ENCODE measurements around the gene ANXA5. TPM values are rescaled to one million over a fixed set of nuclear protein-coding genes. Genes with fewer than 3 reads are reported as not detected.

Gene ANXA5
- total and polyA plus RNA-seq, 2 experiments from 2014 or later = 129 to 181 TPM

GRCh38 chr4:121666091-121666679, 30.6 kb downstream of the ANXA5 start:
- H3K4me3 Mint-ChIP-seq = no peak overlapping the region
- no peaks in the 10 kb centered on the region for H3K79me2 ChIP-seq (replicated peaks; ENCODE audit: insufficient read depth)
- H3K4me1 ChIP-seq (ENCODE audit: insufficient read depth) = no peaks in the 10 kb centered on the region
- H2AFZ ChIP-seq = no peak overlapping the region
- H3K36me3 ChIP-seq (ENCODE audit: insufficient read depth) = peaks cover 15% of the 10 kb centered on the region; the same call in 1 of the 2 replicates
- peaks cover 2% of the 10 kb centered on the region for H3K27me3 Mint-ChIP-seq (ENCODE audit: insufficient read depth, low read depth, poor library complexity)
- H3K4me2 ChIP-seq = no peak overlapping the region
- H3K4me3 ChIP-seq = no peak overlapping the region
- H3K27ac ChIP-seq (ENCODE audit: low read depth) = no peak overlapping the region
- no peaks in the 10 kb centered on the region for H3K27me3 ChIP-seq (ENCODE audit: insufficient read depth)
- no peaks in the 10 kb centered on the region for H3K9me2 ChIP-seq (ENCODE audit: insufficient read depth)
- H3K4me1 Mint-ChIP-seq = peaks cover 3% of the 10 kb centered on the region; the same call in 2 of the 3 replicates
- peak overlapping the region; percentile 26; the same call in 1 of the 2 replicates for H3K27ac Mint-ChIP-seq
- ATAC-seq = no peak
- peaks cover 22% of the 10 kb centered on the region for H3K36me3 Mint-ChIP-seq (ENCODE audit: low read depth)
- no peaks in the 10 kb centered on the region for H3K9me3 Mint-ChIP-seq
- H3F3A ChIP-seq (replicated peaks; ENCODE audit: low read depth) = no peaks in the 10 kb centered on the region
- DNase-seq (ENCODE audit: low spot score) = no peak
- TF ChIP-seq STAT1 (IDR thresholded peaks at IDR 0.05; ENCODE audit: unreplicated experiment) (no peak), NANOG (IDR thresholded peaks at IDR 0.05; ENCODE audit: borderline replicate concordance) (no peak), EZH2phosphoT487 (IDR thresholded peaks at IDR 0.05; ENCODE audit: unreplicated experiment) (no peak), JUNB (IDR thresholded peaks at IDR 0.05; ENCODE audit: unreplicated experiment) (no peak), ZNF331 (CRISPR knock-in tag; IDR thresholded peaks at IDR 0.05; ENCODE audit: low read depth) (no peak), ZNF114 (CRISPR knock-in tag; IDR thresholded peaks at IDR 0.05) (no peak), CREB1 (CRISPR knock-in tag; IDR thresholded peaks at IDR 0.05; ENCODE audit: low read depth) (no peak), EZH2 (IDR thresholded peaks at IDR 0.05; ENCODE audit: low read depth, unreplicated experiment) (no peak), POLR2AphosphoS5 (IDR thresholded peaks at IDR 0.05; ENCODE audit: low read depth) (no peak)
- TF ChIP-seq, protein P1, sequence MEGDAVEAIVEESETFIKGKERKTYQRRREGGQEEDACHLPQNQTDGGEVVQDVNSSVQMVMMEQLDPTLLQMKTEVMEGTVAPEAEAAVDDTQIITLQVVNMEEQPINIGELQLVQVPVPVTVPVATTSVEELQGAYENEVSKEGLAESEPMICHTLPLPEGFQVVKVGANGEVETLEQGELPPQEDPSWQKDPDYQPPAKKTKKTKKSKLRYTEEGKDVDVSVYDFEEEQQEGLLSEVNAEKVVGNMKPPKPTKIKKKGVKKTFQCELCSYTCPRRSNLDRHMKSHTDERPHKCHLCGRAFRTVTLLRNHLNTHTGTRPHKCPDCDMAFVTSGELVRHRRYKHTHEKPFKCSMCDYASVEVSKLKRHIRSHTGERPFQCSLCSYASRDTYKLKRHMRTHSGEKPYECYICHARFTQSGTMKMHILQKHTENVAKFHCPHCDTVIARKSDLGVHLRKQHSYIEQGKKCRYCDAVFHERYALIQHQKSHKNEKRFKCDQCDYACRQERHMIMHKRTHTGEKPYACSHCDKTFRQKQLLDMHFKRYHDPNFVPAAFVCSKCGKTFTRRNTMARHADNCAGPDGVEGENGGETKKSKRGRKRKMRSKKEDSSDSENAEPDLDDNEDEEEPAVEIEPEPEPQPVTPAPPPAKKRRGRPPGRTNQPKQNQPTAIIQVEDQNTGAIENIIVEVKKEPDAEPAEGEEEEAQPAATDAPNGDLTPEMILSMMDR (conservative IDR thresholded peaks at IDR 0.05; ENCODE audit: low read depth in 2 of 2) = no peak
- TF ChIP-seq, protein P2, sequence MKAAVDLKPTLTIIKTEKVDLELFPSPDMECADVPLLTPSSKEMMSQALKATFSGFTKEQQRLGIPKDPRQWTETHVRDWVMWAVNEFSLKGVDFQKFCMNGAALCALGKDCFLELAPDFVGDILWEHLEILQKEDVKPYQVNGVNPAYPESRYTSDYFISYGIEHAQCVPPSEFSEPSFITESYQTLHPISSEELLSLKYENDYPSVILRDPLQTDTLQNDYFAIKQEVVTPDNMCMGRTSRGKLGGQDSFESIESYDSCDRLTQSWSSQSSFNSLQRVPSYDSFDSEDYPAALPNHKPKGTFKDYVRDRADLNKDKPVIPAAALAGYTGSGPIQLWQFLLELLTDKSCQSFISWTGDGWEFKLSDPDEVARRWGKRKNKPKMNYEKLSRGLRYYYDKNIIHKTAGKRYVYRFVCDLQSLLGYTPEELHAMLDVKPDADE (IDR thresholded peaks at IDR 0.05) = no peak
- TF ChIP-seq, protein P3, sequence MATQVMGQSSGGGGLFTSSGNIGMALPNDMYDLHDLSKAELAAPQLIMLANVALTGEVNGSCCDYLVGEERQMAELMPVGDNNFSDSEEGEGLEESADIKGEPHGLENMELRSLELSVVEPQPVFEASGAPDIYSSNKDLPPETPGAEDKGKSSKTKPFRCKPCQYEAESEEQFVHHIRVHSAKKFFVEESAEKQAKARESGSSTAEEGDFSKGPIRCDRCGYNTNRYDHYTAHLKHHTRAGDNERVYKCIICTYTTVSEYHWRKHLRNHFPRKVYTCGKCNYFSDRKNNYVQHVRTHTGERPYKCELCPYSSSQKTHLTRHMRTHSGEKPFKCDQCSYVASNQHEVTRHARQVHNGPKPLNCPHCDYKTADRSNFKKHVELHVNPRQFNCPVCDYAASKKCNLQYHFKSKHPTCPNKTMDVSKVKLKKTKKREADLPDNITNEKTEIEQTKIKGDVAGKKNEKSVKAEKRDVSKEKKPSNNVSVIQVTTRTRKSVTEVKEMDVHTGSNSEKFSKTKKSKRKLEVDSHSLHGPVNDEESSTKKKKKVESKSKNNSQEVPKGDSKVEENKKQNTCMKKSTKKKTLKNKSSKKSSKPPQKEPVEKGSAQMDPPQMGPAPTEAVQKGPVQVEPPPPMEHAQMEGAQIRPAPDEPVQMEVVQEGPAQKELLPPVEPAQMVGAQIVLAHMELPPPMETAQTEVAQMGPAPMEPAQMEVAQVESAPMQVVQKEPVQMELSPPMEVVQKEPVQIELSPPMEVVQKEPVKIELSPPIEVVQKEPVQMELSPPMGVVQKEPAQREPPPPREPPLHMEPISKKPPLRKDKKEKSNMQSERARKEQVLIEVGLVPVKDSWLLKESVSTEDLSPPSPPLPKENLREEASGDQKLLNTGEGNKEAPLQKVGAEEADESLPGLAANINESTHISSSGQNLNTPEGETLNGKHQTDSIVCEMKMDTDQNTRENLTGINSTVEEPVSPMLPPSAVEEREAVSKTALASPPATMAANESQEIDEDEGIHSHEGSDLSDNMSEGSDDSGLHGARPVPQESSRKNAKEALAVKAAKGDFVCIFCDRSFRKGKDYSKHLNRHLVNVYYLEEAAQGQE (IDR thresholded peaks at IDR 0.05; ENCODE audit: unreplicated experiment) = no peak
- TF ChIP-seq, protein P4, sequence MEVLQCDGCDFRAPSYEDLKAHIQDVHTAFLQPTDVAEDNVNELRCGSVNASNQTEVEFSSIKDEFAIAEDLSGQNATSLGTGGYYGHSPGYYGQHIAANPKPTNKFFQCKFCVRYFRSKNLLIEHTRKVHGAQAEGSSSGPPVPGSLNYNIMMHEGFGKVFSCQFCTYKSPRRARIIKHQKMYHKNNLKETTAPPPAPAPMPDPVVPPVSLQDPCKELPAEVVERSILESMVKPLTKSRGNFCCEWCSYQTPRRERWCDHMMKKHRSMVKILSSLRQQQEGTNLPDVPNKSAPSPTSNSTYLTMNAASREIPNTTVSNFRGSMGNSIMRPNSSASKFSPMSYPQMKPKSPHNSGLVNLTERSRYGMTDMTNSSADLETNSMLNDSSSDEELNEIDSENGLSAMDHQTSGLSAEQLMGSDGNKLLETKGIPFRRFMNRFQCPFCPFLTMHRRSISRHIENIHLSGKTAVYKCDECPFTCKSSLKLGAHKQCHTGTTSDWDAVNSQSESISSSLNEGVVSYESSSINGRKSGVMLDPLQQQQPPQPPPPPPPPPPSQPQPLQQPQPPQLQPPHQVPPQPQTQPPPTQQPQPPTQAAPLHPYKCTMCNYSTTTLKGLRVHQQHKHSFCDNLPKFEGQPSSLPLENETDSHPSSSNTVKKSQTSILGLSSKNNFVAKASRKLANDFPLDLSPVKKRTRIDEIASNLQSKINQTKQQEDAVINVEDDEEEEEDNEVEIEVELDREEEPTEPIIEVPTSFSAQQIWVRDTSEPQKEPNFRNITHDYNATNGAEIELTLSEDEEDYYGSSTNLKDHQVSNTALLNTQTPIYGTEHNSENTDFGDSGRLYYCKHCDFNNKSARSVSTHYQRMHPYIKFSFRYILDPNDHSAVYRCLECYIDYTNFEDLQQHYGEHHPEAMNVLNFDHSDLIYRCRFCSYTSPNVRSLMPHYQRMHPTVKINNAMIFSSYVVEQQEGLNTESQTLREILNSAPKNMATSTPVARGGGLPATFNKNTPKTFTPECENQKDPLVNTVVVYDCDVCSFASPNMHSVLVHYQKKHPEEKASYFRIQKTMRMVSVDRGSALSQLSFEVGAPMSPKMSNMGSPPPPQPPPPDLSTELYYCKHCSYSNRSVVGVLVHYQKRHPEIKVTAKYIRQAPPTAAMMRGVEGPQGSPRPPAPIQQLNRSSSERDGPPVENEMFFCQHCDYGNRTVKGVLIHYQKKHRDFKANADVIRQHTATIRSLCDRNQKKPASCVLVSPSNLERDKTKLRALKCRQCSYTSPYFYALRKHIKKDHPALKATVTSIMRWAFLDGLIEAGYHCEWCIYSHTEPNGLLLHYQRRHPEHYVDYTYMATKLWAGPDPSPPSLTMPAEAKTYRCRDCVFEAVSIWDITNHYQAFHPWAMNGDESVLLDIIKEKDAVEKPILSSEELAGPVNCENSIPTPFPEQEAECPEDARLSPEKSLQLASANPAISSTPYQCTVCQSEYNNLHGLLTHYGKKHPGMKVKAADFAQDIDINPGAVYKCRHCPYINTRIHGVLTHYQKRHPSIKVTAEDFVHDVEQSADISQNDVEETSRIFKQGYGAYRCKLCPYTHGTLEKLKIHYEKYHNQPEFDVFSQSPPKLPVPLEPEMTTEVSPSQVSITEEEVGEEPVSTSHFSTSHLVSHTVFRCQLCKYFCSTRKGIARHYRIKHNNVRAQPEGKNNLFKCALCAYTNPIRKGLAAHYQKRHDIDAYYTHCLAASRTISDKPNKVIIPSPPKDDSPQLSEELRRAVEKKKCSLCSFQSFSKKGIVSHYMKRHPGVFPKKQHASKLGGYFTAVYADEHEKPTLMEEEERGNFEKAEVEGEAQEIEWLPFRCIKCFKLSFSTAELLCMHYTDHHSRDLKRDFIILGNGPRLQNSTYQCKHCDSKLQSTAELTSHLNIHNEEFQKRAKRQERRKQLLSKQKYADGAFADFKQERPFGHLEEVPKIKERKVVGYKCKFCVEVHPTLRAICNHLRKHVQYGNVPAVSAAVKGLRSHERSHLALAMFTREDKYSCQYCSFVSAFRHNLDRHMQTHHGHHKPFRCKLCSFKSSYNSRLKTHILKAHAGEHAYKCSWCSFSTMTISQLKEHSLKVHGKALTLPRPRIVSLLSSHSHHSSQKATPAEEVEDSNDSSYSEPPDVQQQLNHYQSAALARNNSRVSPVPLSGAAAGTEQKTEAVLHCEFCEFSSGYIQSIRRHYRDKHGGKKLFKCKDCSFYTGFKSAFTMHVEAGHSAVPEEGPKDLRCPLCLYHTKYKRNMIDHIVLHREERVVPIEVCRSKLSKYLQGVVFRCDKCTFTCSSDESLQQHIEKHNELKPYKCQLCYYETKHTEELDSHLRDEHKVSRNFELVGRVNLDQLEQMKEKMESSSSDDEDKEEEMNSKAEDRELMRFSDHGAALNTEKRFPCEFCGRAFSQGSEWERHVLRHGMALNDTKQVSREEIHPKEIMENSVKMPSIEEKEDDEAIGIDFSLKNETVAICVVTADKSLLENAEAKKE (CRISPR knock-in tag; IDR thresholded peaks at IDR 0.05) = no peak
- no peaks in the 10 kb centered on the region for H4K20me1 ChIP-seq (replicated peaks; ENCODE audit: insufficient read depth)
